Measurements from ENCODE around the gene TARBP2. TPM values are rescaled to one million over a fixed set of nuclear protein-coding genes. Genes with fewer than 3 reads are reported as not detected.
"Not testable (repeated sequence)": the region's sequence is repeated elsewhere in the genome, so short reads cannot be mapped to it uniquely, and the experiment has no call there.

The TARBP2 gene
- total RNA-seq, 4 donors from 2014 or later: 12.1 to 19.6 (median 17.4) TPM

DNA sequence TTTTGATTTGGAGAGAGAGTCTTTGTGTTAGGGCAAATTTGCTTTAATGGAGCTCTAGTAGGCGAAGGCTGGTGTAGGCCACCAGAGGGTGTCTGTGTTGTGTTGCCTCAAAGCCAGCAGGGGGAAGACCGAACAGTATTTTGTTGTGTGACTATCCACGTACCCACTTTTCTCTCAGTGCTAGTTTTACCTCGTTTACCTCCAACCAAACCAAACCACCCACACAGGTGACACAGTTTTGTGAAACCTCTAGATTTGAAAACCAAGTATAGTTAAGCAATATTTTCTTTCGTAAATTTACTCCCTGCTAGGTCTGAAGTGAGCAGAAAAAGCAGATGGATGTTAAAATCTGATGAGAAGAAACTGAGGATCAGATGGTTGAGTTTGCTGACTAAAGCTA lies 42.5 kb downstream of the TARBP2 start:
- H3K4me1 ChIP-seq: peaks cover 0 to 28% (median 2%) of the 10 kb centered on the region in 3 donors
- H3K4me3 ChIP-seq: no peak overlapping the region
- peak overlapping the region; percentile 63 to 69 (median 68) for H3K27ac ChIP-seq
- no peaks in the 10 kb centered on the region for H3K27me3 ChIP-seq
- peak; percentile 90 for ATAC-seq
- TF ChIP-seq POLR2A (IDR thresholded peaks at IDR 0.05) (no peak), POLR2AphosphoS5 (IDR thresholded peaks at IDR 0.05) (no peak)
- TF ChIP-seq, protein P1, sequence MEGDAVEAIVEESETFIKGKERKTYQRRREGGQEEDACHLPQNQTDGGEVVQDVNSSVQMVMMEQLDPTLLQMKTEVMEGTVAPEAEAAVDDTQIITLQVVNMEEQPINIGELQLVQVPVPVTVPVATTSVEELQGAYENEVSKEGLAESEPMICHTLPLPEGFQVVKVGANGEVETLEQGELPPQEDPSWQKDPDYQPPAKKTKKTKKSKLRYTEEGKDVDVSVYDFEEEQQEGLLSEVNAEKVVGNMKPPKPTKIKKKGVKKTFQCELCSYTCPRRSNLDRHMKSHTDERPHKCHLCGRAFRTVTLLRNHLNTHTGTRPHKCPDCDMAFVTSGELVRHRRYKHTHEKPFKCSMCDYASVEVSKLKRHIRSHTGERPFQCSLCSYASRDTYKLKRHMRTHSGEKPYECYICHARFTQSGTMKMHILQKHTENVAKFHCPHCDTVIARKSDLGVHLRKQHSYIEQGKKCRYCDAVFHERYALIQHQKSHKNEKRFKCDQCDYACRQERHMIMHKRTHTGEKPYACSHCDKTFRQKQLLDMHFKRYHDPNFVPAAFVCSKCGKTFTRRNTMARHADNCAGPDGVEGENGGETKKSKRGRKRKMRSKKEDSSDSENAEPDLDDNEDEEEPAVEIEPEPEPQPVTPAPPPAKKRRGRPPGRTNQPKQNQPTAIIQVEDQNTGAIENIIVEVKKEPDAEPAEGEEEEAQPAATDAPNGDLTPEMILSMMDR (IDR thresholded peaks at IDR 0.05): peak; percentile 79 to 98 (median 90)
- peaks cover 0 to 75% of the 10 kb centered on the region in 2 donors for H3K36me3 ChIP-seq
- 8 to 13% methylated on average over 5 of the region's 5 CpGs for WGBS, 2 donors (ENCODE audit: low coverage in 1 of 2)
- H3K9me3 ChIP-seq: no peaks in the 10 kb centered on the region

DNA sequence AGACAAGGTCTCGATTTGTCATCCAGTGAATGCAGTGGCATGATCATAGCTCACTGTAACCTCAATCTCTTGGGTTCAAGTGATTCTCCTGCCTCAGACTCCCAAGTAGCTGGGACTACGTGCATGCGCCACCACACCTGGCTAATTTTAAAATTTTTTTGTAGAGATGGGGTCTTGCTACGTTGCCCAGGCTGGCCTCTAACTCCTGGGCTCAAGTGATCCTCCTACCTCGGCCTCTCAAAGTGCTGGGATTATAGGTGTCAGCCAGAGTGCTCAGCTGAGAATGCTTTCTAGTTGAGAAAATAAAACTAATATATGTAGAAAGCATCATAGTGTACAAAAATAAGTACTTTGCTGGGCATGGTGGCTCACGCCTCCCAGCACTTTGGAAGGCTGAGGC lies 47.3 kb downstream of the TARBP2 start:
- not testable (repeated sequence) for H3K9me3 ChIP-seq, H3K27me3 ChIP-seq, ATAC-seq, H3K27ac ChIP-seq, H3K4me3 ChIP-seq
- WGBS, 2 donors (ENCODE audit: low coverage in 1 of 2): 96 to 98% methylated on average over 4 of the region's 6 CpGs
- H3K36me3 ChIP-seq: peaks cover 0 to 70% of the 10 kb centered on the region in 2 donors
- peaks cover 0 to 34% (median 0%) of the 10 kb centered on the region in 3 donors for H3K4me1 ChIP-seq

DNA sequence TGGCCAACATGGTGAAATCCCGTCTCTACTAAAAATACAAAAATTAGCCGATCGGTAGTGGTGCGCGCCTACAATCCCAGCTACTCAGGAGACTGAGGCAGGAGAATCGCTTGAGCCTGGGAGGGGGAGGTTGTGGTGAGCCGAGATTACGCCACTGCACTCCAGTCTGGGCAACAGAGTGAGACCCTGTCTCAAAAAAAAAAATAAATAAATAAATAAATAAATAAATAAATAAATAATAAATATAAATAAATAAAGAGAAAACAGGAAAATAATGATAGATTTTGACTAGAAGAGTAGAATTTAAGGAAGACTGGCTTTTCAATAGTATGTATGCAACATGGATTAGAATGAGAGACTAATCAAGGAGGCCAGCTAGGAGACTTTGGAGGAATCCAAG lies 49.0 kb downstream of the TARBP2 start:
- peaks cover 0 to 17% (median 0%) of the 10 kb centered on the region in 3 donors for H3K4me1 ChIP-seq
- H3K9me3 ChIP-seq, H3K27ac ChIP-seq, H3K27me3 ChIP-seq, H3K4me3 ChIP-seq, ATAC-seq: not testable (repeated sequence)
- H3K36me3 ChIP-seq: peaks cover 0 to 70% of the 10 kb centered on the region in 2 donors
- WGBS, 2 donors (ENCODE audit: low coverage in 1 of 2): 88% methylated on average over 6 of the region's 8 CpGs; no CpG with 5 or more reads in 1 of the 2 donors

DNA sequence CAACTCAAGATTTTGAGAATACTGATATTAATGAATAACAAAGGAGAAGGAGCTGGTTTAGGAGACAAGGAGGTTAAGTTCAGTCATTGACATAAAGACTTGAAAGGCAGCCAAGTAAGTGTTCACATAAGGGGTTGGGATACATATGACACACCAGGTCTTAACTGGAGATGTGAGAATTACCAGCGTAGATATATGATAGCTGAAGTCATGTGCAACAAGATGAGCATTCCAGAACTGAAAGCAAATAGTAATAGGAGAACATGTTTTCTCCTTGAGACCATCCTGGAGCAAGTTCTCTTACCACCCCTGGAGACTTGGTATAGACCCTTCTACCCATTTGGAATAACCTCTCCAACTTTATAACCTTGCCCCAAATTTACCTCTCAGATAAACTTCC lies 49.5 kb downstream of the TARBP2 start:
- 83 to 100% methylated on average over 1 of the region's 1 CpG for WGBS, 2 donors (ENCODE audit: low coverage in 1 of 2)

DNA sequence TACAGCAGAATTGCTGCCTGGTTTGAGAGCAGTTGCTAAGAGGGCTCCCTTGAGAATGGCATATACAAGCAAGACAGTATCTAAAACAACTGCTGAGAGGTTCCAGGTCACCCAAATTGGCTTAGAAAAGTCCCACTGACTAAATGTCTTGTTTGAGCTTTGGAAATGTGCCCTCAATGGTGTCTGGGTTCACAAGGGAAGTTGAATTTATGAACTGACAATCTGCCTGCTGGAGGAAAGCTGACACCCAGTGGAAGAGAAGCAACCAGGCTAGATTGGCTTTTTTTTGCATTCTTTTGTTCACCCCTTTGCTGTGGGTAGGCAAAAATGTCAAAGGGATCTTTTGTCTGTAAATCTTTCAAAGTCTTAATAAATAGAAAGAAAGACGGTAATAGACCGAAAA lies 50.8 kb downstream of the TARBP2 start:
- Histone ChIP-seq H3K9me3 (no peaks in the 10 kb centered on the region), H3K4me1 (peaks cover 0 to 12% (median 0%) of the 10 kb centered on the region in 3 donors), H3K36me3 (peaks cover 0 to 57% of the 10 kb centered on the region in 2 donors), H3K4me3 (no peak overlapping the region), H3K27ac (peak overlapping the region in 1 of 4 donors; percentile 28), H3K27me3 (no peaks in the 10 kb centered on the region)
- ATAC-seq: no peak
- WGBS, 2 donors (ENCODE audit: low coverage in 1 of 2): 36 to 76% methylated on average over 2 of the region's 2 CpGs
- TF ChIP-seq EP300 (IDR thresholded peaks at IDR 0.05): no peak
- no peak for TF ChIP-seq POLR2A (IDR thresholded peaks at IDR 0.05)
- TF ChIP-seq POLR2AphosphoS5 (IDR thresholded peaks at IDR 0.05): no peak
- TF ChIP-seq, protein P1 (IDR thresholded peaks at IDR 0.05): no peak

More for the DNA sequence above, 49.5 kb downstream of the TARBP2 start:
- Histone ChIP-seq H3K4me3 (no peak overlapping the region), H3K27ac (no peak overlapping the region), H3K36me3 (peaks cover 0 to 69% of the 10 kb centered on the region in 2 donors), H3K9me3 (no peaks in the 10 kb centered on the region), H3K4me1 (peaks cover 0 to 12% (median 0%) of the 10 kb centered on the region in 3 donors), H3K27me3 (no peaks in the 10 kb centered on the region)
- ATAC-seq: no peak
- TF ChIP-seq POLR2AphosphoS5 (IDR thresholded peaks at IDR 0.05) (no peak), EP300 (IDR thresholded peaks at IDR 0.05) (no peak)
- TF ChIP-seq, protein P1 (IDR thresholded peaks at IDR 0.05): no peak

DNA sequence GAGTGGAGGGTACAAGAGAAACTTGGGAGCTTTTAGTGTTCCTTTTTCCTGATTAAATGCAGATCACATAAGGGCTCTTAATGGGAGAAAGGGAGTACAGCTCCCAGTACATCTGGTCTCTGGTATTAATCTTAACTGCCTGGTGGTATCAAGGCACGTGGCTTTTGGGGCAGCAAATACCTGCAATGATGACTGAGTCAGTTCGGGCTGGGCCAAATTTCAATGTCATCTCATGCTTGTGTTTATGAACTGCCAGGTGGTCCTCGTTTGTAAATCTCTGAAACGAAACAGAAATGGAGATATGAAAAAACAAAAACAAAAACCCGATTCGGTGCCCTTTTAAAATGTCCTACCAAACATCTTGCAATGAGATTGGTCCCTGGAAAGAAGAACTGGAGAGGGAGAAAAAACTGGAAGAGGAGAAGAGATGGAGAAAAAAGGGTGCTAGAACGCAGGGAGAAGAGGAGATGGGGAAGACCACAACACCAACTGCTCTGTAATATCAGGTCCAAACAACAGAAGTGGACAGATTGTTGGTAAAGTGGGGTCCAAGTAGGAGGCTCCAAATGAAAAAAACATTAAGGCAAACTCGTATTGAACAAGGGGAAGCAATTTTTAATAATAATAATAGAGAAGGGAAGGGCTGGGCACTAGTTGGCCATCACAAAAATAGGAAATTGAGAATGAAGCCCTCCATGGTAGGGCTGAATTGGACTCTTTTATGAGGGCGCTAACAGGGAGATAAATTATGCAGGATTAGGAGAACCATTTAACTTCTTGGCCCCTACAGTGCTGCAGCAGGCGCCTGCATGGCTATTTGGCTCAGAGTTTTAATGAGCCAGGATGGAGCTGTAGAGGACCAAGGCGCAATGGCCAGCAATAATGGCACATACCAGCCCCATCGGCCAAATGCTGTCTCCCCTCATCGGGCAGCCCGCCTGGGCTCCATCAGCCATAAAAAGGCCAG lies 51.6 kb downstream of the TARBP2 start:
- no peak overlapping the region for H3K4me3 ChIP-seq
- H3K9me3 ChIP-seq: no peaks in the 10 kb centered on the region
- WGBS, 2 donors (ENCODE audit: low coverage in 1 of 2): 78 to 83% methylated on average over 7 to 13 of the region's 14 CpGs
- TF ChIP-seq POLR2A (IDR thresholded peaks at IDR 0.05) (no peak), EP300 (IDR thresholded peaks at IDR 0.05) (no peak)
- TF ChIP-seq, protein P1 (IDR thresholded peaks at IDR 0.05): no peak
- peak overlapping the region in 1 of 4 donors; percentile 28 for H3K27ac ChIP-seq
- peaks cover 0 to 19% (median 0%) of the 10 kb centered on the region in 3 donors for H3K4me1 ChIP-seq
- peaks cover 0 to 52% of the 10 kb centered on the region in 2 donors for H3K36me3 ChIP-seq
- no peaks in the 10 kb centered on the region for H3K27me3 ChIP-seq
- ATAC-seq: no peak

All from gastroesophageal sphincter (tissue), 4 donors.